Measurements from ENCODE around the gene TMEM156. TPM values are rescaled to one million over a fixed set of nuclear protein-coding genes. Genes with fewer than 3 reads are reported as not detected.

Gene TMEM156
- total RNA-seq, 4 donors from 2014 or later, result not detected

DNA sequence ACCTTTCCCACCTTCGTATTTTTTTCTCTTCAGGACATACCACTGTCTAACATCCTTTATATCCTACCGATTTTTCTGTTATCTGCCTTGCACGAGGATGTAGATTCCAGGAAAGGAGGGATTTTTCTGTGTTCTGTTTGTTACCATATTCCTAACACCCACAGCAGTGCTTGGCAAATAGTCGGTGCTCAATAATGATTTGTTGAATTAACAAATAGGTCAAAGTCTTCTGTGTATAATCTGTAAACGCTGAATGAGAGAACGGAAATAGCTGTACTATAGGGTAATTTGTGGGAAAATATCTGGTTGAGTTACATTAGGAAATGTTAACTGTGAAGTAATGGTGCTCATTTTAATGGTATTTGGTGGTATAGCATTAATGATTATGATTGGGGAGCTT is 81.5 kb downstream of the TMEM156 start:
- ATAC-seq (no peak), DNase-seq (no peak)
- TF ChIP-seq POLR2A (IDR thresholded peaks at IDR 0.05) (no peak), CTCF (IDR thresholded peaks at IDR 0.05 in 4 of 5, conservative IDR thresholded peaks at IDR 0.05 in 1 of 5) (no peak)
- Histone ChIP-seq H3K36me3 (no peaks in the 10 kb centered on the region), H3K4me3 (no peak overlapping the region), H3K27me3 (no peaks in the 10 kb centered on the region), H3K27ac (no peak overlapping the region), H3K4me1 (peaks cover 0 to 3% of the 10 kb centered on the region in 2 donors), H3K9me3 (no peaks in the 10 kb centered on the region)
- intact Hi-C loops (cut with DNase I; ENCODE audit: low total_unique reads), result no loop called here
- in situ Hi-C loops (cut with MboI; ENCODE audit: low sequenced_read_pairs in 4 of 4), result no loop called here

- TF ChIP-seq CTCF (IDR thresholded peaks at IDR 0.05 in 4 of 5, conservative IDR thresholded peaks at IDR 0.05 in 1 of 5) (no peak), POLR2A (IDR thresholded peaks at IDR 0.05) (no peak)
- DNase-seq (no peak), ATAC-seq (no peak)
- Histone ChIP-seq H3K27ac (no peak overlapping the region), H3K36me3 (no peaks in the 10 kb centered on the region), H3K4me1 (peaks cover 0 to 3% of the 10 kb centered on the region in 2 donors), H3K4me3 (no peak overlapping the region), H3K27me3 (no peaks in the 10 kb centered on the region), H3K9me3 (no peaks in the 10 kb centered on the region)
- in situ Hi-C loops (cut with MboI; ENCODE audit: low sequenced_read_pairs in 4 of 4) (no loop called here), intact Hi-C loops (cut with DNase I; ENCODE audit: low total_unique reads) (no loop called here)
These were observed 82.0 kb downstream of the TMEM156 start for GRCh38 chr4:38950159-38950558.

DNA sequence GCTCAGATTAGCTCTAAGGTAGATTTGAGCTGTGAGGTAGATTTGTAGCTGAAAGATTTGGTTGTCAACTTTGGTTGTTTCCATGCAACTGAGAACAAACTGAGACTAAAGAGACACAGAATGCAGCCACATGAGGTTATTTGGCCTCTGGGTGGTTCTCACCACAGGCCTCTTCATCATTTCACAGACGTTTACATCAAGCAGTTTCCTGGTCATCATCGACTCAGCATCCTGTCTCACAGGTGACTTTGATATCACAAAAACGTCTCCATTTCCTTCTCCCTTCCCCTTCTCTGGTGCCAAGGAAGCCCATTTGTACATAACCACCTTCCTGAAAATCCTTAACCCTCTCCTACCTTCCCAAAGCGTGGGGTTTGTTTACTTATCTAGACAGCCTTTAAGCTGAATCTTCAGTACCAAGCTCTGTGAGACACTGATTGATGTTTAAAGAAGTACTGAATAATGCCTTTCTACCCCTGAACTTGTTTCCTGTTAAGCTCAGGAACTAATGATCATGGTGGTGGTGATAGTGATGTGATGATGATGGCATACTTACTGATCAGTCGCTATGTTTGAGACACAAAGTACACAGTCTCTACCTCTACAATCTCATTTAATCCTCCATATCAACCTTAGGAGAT is 82.7 kb downstream of the TMEM156 start:
- H3K27ac ChIP-seq, result no peak overlapping the region
- in situ Hi-C loops (cut with MboI; ENCODE audit: low sequenced_read_pairs in 4 of 4), result no loop called here
- intact Hi-C loops (cut with DNase I; ENCODE audit: low total_unique reads), result loop anchor here (5.0 kb wide), 1 partner anchor 93 kb away; no protein-coding TSS in a partner anchor

DNA sequence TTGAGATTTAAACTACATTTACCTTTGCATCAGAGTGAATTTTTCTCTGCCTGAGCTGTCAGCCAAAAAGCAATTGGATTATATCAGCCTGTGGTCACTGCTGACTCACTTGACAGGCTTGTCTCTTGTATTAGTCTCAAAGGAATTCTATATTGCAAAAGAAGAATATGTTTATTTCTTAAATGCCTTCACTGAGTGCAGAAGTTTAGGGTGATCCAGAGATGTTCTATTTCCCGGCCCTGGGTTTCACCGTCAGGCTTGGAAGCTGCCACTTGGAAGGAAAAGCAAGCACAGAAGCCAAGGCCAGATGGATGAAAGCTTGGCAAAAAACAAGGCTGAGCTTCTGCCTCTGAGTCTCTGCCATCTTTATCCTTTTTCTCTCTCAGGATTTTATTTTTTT is 83.7 kb downstream of the TMEM156 start:
- Histone ChIP-seq H3K27ac (no peak overlapping the region), H3K4me3 (no peak overlapping the region), H3K9me3 (no peaks in the 10 kb centered on the region), H3K27me3 (no peaks in the 10 kb centered on the region), H3K36me3 (no peaks in the 10 kb centered on the region), H3K4me1 (peaks cover 0 to 5% of the 10 kb centered on the region in 2 donors)
- no peak for TF ChIP-seq CTCF (IDR thresholded peaks at IDR 0.05 in 4 of 5, conservative IDR thresholded peaks at IDR 0.05 in 1 of 5)
- TF ChIP-seq POLR2A (IDR thresholded peaks at IDR 0.05), result no peak
- in situ Hi-C loops (cut with MboI; ENCODE audit: low sequenced_read_pairs in 4 of 4), result no loop called here
- peak; percentile 7 to 60 for DNase-seq
- ATAC-seq, result peak; percentile 81 to 88
- intact Hi-C loops (cut with DNase I; ENCODE audit: low total_unique reads), result loop anchor here (5.0 kb wide), 1 partner anchor 94 kb away; no protein-coding TSS in a partner anchor

More for the DNA sequence above, 82.7 kb downstream of the TMEM156 start:
- Histone ChIP-seq H3K36me3 (no peaks in the 10 kb centered on the region), H3K27me3 (no peaks in the 10 kb centered on the region), H3K4me3 (no peak overlapping the region), H3K9me3 (no peaks in the 10 kb centered on the region), H3K4me1 (peaks cover 0 to 3% of the 10 kb centered on the region in 2 donors)
- DNase-seq (no peak), ATAC-seq (no peak)
- no peak for TF ChIP-seq CTCF (IDR thresholded peaks at IDR 0.05 in 4 of 5, conservative IDR thresholded peaks at IDR 0.05 in 1 of 5)
- no peak for TF ChIP-seq POLR2A (IDR thresholded peaks at IDR 0.05)

Data from gastrocnemius medialis (tissue), 4 donors.